HUES64 (cell line): ENCODE results near the gene RAP1B.

Experiments used
- H3K27ac ChIP-seq: 2 replicates; pipeline ENCODE4 v1.7.0; 2013; ENCODE audit warnings: low read depth, low read length, inconsistent platforms
- H3K27me3 ChIP-seq: 2 replicates; pipeline ENCODE4 v1.6.1; 2013; ENCODE audit warnings: mild to moderate bottlenecking, low read length; ENCODE audit not compliant: insufficient read depth
- H3K36me3 ChIP-seq: 2 replicates; pipeline ENCODE4 v1.6.1; 2013; ENCODE audit warnings: mild to moderate bottlenecking, low read length; ENCODE audit not compliant: insufficient read depth
- H3K4me1 ChIP-seq: 2 replicates; pipeline ENCODE4 v1.6.1; 2013; ENCODE audit warnings: mild to moderate bottlenecking, low read length, moderate library complexity; ENCODE audit not compliant: insufficient read depth
- H3K4me3 ChIP-seq: 2 replicates; pipeline ENCODE4 v1.5.1; 2013; ENCODE audit warnings: mild to moderate bottlenecking, low read length, moderate library complexity
- H3K9ac ChIP-seq: 2 replicates; pipeline ENCODE4 v1.6.1; 2013; ENCODE audit warnings: mild to moderate bottlenecking, low read depth, low read length
- H3K9me3 ChIP-seq: 2 replicates; pipeline ENCODE4 v1.6.1; 2013; ENCODE audit warnings: low read depth, low read length; ENCODE audit not compliant: insufficient read depth
- WGBS: fragments of 150-250, 120-280 bp; methylation state at CpG from one replicate; pipeline ENCODE4 v1.1.7; 2013; ENCODE audit warnings: missing lambda C conversion rate; 5-methylcytosine and 5-hydroxymethylcytosine counted together

The RAP1B gene

GRCh38 chr12:68611806-68612160 lies 1.1 kb downstream of the RAP1B start:
- Histone ChIP-seq H3K9me3 (no peaks in the 10 kb centered on the region), H3K4me3 (peak overlapping the region; percentile 90), H3K27ac (peak overlapping the region; percentile 79), H3K4me1 (peaks cover 34% of the 10 kb centered on the region), H3K9ac (peak overlapping the region; percentile 79), H3K36me3 (peaks cover 3% of the 10 kb centered on the region; the same call in 1 of the 2 replicates), H3K27me3 (no peaks in the 10 kb centered on the region)
- WGBS = 5% methylated on average over 7 of the region's 8 CpGs

DNA sequence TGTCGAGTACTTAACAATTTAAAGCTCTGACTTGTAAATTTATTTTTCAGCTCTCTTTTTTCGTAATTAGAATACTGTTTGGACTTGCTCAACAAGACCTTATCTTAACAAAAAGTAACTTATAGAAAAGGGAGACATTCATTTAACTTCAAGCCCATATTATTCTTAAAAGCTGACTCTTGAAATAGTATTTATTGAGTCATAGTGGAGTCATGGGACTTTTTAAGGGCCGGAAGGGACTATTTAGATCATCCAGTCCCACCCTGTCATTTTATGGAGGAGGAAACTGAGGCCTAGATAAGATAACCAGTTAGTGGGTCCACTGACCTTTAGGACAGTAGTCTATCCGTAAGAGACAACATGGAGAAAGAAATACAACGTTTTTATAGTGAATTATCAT lies 1.5 kb downstream of the RAP1B start:
- whole genome bisulfite sequencing = 72% methylated on average over 3 of the region's 5 CpGs
- peaks cover 3% of the 10 kb centered on the region; the same call in 1 of the 2 replicates for H3K36me3 ChIP-seq
- H3K9ac ChIP-seq = peak overlapping the region; percentile 79; the same call in 1 of the 2 replicates
- peaks cover 39% of the 10 kb centered on the region for H3K4me1 ChIP-seq
- H3K4me3 ChIP-seq = peak overlapping the region; percentile 90
- no peaks in the 10 kb centered on the region for H3K9me3 ChIP-seq
- no peaks in the 10 kb centered on the region for H3K27me3 ChIP-seq
- H3K27ac ChIP-seq = no peak overlapping the region

- no peaks in the 10 kb centered on the region for H3K9me3 ChIP-seq
- no peak overlapping the region for H3K27ac ChIP-seq
- peak overlapping the region; percentile 90 for H3K4me3 ChIP-seq
- WGBS = 89% methylated on average over 6 of the region's 6 CpGs
- H3K9ac ChIP-seq = no peak overlapping the region
- H3K4me1 ChIP-seq = peaks cover 39% of the 10 kb centered on the region
- no peaks in the 10 kb centered on the region for H3K27me3 ChIP-seq
- H3K36me3 ChIP-seq = peaks cover 3% of the 10 kb centered on the region; the same call in 1 of the 2 replicates
Observed at GRCh38 chr12:68612697-68613096, 2.0 kb downstream of the RAP1B start.

DNA sequence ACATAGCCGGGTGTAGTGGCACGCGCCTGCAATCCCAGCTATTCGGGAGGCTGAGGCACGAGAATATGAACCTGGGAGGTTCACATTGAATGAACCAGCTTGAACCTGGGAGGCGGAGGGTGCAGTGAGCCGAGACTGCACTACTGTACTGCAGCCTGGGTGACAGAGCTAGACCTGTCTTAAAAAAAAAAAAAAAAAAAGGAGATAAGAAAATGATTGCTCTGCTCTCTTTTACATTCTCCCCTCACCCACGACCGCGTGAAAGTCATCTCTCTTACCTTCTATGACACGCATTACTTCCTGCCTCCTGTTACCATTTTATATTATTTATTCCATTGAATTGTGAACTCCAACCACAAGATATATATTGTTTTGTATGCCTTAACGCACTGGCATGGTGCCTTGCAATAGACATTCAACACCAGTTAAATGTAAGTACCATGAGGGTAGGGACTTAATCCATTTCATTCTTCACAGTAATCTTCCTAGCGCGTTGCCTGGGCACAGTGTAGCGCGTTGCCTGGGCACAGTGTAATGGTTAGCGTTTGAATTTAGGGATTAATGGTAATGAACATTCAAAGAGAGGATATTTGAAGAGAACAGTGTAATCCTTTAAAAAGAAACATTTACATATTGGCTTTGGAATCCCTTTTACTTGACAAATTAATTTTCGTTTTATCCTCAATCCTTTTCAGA lies 2.7 kb downstream of the RAP1B start:
- no peaks in the 10 kb centered on the region for H3K9me3 ChIP-seq
- peaks cover 33% of the 10 kb centered on the region for H3K4me1 ChIP-seq
- H3K4me3 ChIP-seq = no peak overlapping the region
- no peak overlapping the region for H3K27ac ChIP-seq
- H3K36me3 ChIP-seq = peaks cover 3% of the 10 kb centered on the region; the same call in 1 of the 2 replicates
- 93% methylated on average over 17 of the region's 18 CpGs for WGBS
- no peaks in the 10 kb centered on the region for H3K27me3 ChIP-seq
- no peak overlapping the region for H3K9ac ChIP-seq

- H3K9me3 ChIP-seq = no peaks in the 10 kb centered on the region
- H3K4me1 ChIP-seq = peaks cover 29% of the 10 kb centered on the region
- WGBS = 93% methylated on average over 3 of the region's 5 CpGs
- H3K27ac ChIP-seq = no peak overlapping the region
- H3K27me3 ChIP-seq = no peaks in the 10 kb centered on the region
- H3K9ac ChIP-seq = no peak overlapping the region
- H3K36me3 ChIP-seq = peaks cover 3% of the 10 kb centered on the region; the same call in 1 of the 2 replicates
- no peak overlapping the region for H3K4me3 ChIP-seq
Observed at GRCh38 chr12:68614105-68614679, 3.5 kb downstream of the RAP1B start.

DNA sequence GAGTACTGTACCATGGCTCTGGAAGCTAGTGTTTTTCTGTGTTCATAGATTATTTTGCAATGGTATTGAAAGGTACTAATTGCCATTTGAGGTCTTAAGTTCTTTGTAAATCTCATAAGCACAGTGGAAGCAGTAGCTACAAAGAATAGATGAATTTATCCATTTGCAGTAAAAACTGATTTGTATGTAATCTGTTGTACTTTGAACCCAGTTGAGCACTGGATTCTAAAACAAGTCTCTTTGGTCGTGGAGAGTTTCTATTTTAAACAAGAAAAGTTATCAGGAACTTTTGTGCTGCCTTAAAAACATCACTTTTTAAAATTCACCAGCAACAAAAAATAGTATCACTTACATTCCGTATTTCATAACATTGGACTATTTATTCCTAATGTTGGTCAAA lies 4.1 kb downstream of the RAP1B start:
- H3K27ac ChIP-seq = no peak overlapping the region
- H3K4me1 ChIP-seq = peaks cover 27% of the 10 kb centered on the region
- no peaks in the 10 kb centered on the region for H3K9me3 ChIP-seq
- no peak overlapping the region for H3K9ac ChIP-seq
- WGBS = 71% methylated on average over 1 of the region's 2 CpGs
- no peaks in the 10 kb centered on the region for H3K27me3 ChIP-seq
- peaks cover 3% of the 10 kb centered on the region; the same call in 1 of the 2 replicates for H3K36me3 ChIP-seq
- no peak overlapping the region for H3K4me3 ChIP-seq

GRCh38 chr12:68617160-68617926 lies 6.6 kb downstream of the RAP1B start:
- no peak overlapping the region for H3K4me3 ChIP-seq
- H3K4me1 ChIP-seq = peaks cover 40% of the 10 kb centered on the region
- no peaks in the 10 kb centered on the region for H3K9me3 ChIP-seq
- H3K36me3 ChIP-seq = peaks cover 3% of the 10 kb centered on the region; the same call in 1 of the 2 replicates
- H3K27ac ChIP-seq = no peak overlapping the region
- no peaks in the 10 kb centered on the region for H3K27me3 ChIP-seq
- no peak overlapping the region for H3K9ac ChIP-seq
- WGBS = 90% methylated on average over 1 of the region's 4 CpGs

- peaks cover under 1% of the 10 kb centered on the region for H3K36me3 ChIP-seq
- no peaks in the 10 kb centered on the region for H3K9me3 ChIP-seq
- no peaks in the 10 kb centered on the region for H3K27me3 ChIP-seq
- no peak overlapping the region for H3K27ac ChIP-seq
- no peak overlapping the region for H3K4me3 ChIP-seq
- H3K4me1 ChIP-seq = peaks cover 32% of the 10 kb centered on the region
- H3K9ac ChIP-seq = no peak overlapping the region
Observed at GRCh38 chr12:68619541-68619940, 8.8 kb downstream of the RAP1B start.

DNA sequence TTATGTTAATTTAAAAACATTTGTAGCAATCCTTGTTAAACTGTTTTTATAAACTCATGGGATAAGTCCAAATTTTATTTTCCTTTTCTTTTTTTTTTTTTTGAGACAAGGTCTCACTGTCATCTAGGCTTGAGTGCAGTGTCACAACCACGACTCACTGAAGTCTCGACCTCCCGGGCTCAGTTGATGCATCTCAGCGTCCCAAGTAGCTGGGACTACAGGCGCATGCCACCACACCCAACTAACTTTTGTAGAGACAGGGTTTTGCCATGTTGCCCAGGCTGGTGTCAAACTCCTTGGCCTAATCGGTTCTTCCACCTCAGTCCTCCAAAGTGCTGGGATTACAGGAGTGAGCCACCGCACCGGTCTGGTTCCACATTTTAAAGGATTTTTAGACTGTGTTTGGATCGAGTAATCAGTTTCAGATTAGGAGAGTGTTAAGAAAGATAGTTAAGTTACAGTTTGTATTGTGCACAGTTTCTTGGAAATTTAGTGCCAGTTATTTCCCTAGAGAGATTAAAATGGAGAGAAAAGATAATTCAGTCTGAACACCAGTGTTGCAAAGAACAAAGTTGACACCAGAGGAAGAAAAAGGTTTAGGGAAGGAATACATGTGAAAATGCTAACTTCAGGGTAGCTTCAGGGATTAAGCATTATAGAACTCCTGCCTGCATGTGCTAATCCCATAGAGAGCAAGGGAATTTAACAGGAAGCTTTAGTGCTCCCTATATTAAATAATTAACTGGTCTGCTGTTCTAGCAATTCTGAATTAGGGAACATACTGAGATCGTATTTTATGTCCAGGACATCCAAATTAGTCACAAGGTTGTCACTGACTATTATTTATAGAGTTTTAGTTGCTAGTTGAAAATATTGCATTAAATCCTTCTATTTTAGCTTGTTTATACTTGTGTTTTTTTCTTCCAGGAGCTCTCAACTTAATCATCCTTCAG lies 10.1 kb downstream of the RAP1B start:
- WGBS = 84% methylated on average over 10 of the region's 10 CpGs
- Histone ChIP-seq H3K36me3 (peaks cover 11% of the 10 kb centered on the region), H3K9me3 (no peaks in the 10 kb centered on the region), H3K27me3 (no peaks in the 10 kb centered on the region), H3K27ac (peak overlapping the region; percentile 3; the same call in 1 of the 2 replicates), H3K9ac (no peak overlapping the region), H3K4me3 (no peak overlapping the region), H3K4me1 (peaks cover 32% of the 10 kb centered on the region)

DNA sequence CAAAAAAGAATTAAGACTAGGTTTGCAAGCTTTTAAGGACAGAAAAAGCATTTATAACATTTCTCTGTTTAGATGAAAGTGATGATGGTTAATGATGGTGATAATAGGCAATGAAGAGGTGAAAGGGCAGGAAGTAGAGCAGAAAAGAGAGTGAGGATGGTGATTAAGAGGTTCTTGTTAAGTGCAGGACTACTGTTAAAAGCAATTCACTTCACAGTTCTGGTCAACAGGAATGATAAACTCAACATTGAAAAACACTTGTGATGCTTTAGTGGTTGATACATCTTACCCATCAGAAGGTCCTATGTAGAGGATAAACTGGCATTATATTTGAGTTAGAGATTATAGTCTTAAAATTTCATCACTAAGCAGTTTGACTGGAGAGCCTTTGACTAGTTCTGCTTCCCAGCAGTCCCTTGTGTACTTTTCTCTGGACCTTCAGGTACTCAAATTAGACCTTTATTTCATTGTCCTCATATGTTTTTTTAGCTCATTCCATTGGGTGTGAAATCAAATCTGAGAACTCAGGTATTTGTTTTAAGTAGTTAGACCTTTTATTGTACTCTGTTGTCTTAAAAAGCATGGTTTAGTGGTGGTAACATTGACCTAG lies 10.9 kb downstream of the RAP1B start:
- Histone ChIP-seq H3K27ac (peak overlapping the region; percentile 0; the same call in 1 of the 2 replicates), H3K4me1 (peaks cover 32% of the 10 kb centered on the region), H3K4me3 (no peak overlapping the region), H3K9ac (no peak overlapping the region), H3K9me3 (no peaks in the 10 kb centered on the region), H3K36me3 (peaks cover 14% of the 10 kb centered on the region), H3K27me3 (no peaks in the 10 kb centered on the region)
